Hepatocyte (in vitro differentiated cells): Measurements from ENCODE around the gene RSPH1. TPM values are rescaled to one million over a fixed set of nuclear protein-coding genes. Genes with fewer than 3 reads are reported as not detected.

Experiments
- DNase-seq: peaks from one replicate; pipeline ENCODE4 v3.0.0-alpha.2; 2016; ENCODE audit warnings: low spot score
- H2AFZ ChIP-seq: fragments of 200-600 bp; sonication (generic); 2 replicates; pipeline ENCODE4 v1.6.0; 2016; ENCODE audit warnings: antibody characterized with exemption, mild to moderate bottlenecking
- H3K27ac ChIP-seq: fragments of 200-600 bp; sonication (generic); 2 replicates; pipeline ENCODE4 v1.5.1; 2016; ENCODE audit warnings: mild to moderate bottlenecking
- H3K27me3 ChIP-seq: fragments of 200-600 bp; sonication (generic); 2 replicates; pipeline ENCODE4 v1.6.1; 2016
- H3K36me3 ChIP-seq: fragments of 200-600 bp; sonication (generic); replicated peaks from 2 replicates; pipeline ENCODE4 v1.5.1; 2016; ENCODE audit warnings: low read depth; ENCODE audit not compliant: insufficient read depth
- H3K4me1 ChIP-seq: fragments of 200-600 bp; sonication (generic); 2 replicates; pipeline ENCODE4 v1.5.1; 2016; ENCODE audit warnings: mild to moderate bottlenecking, moderate library complexity; ENCODE audit not compliant: insufficient read depth
- H3K4me2 ChIP-seq: fragments of 200-600 bp; sonication (generic); 2 replicates; pipeline ENCODE4 v1.6.0; 2016
- H3K4me3 ChIP-seq: fragments of 200-600 bp; sonication (generic); 2 replicates; pipeline ENCODE4 v1.5.1; 2016; ENCODE audit warnings: mild to moderate bottlenecking
- H3K79me2 ChIP-seq: fragments of 200-600 bp; sonication (generic); 2 replicates; pipeline ENCODE4 v1.6.0; 2017; ENCODE audit warnings: mild to moderate bottlenecking
- H3K9me2 ChIP-seq: fragments of 200-600 bp; sonication (generic); replicated peaks from 2 replicates; pipeline ENCODE4 v1.6.0; 2017; ENCODE audit warnings: mild to moderate bottlenecking; ENCODE audit not compliant: insufficient read depth
- H3K9me3 ChIP-seq: fragments of 200-600 bp; sonication (generic); 2 replicates; pipeline ENCODE4 v1.5.1; 2016; ENCODE audit warnings: low read depth, mild to moderate bottlenecking
- H4K20me1 ChIP-seq: fragments of 200-600 bp; sonication (generic); 2 replicates; pipeline ENCODE4 v1.6.0; 2016; ENCODE audit warnings: mild to moderate bottlenecking; ENCODE audit not compliant: insufficient read depth, poor library complexity, severe bottlenecking
- CTCF ChIP-seq: fragments of 200-600 bp; sonication (generic); IDR thresholded peaks from 2 replicates; pipeline ENCODE4 v1.5.1; 2016; ENCODE audit warnings: antibody characterized with exemption, mild to moderate bottlenecking; ENCODE audit not compliant: poor library complexity
- EZH2 ChIP-seq: fragments of 200-600 bp; sonication (generic); IDR thresholded peaks from 2 replicates; pipeline ENCODE4 v1.6.1; 2016; ENCODE audit warnings: antibody characterized with exemption, mild to moderate bottlenecking, borderline replicate concordance
- EZH2phosphoT487 ChIP-seq: fragments of 200-600 bp; sonication (generic); IDR thresholded peaks from one replicate; pipeline ENCODE4 v1.6.1; 2018; ENCODE audit warnings: antibody characterized with exemption, mild to moderate bottlenecking, low read depth, moderate library complexity; ENCODE audit not compliant: unreplicated experiment, severe bottlenecking
- WGBS: methylation state at CpG from one replicate; pipeline ENCODE4 v1.1.6; 2016; ENCODE audit warnings: low lambda C conversion rate; ENCODE audit errors: missing lambda C conversion rate; 5-methylcytosine and 5-hydroxymethylcytosine counted together
- polyA plus RNA-seq: library from polyadenylated mRNA; unstranded; fragments of >200 nt; fragmentation: Nextera tagmentation; extraction: Ambion mirVana; gene quantifications from 2 replicates; pipeline ENCODE4 v1.2.1, GENCODE V29; 2016
- total RNA-seq: library from RNA; depleted of rRNA; stranded (reverse); fragments of >200 nt; gene quantifications from 2 replicates; pipeline ENCODE4 v1.2.3, GENCODE V29; 2014

RSPH1 gene
- total and polyA plus RNA-seq, 2 experiments from 2014 or later = 1.3 to 1.8 TPM

GRCh38 chr21:42527489-42528158 is 31.6 kb upstream of the RSPH1 start:
- H3K79me2 ChIP-seq = peaks cover 40% of the 10 kb centered on the region
- TF ChIP-seq CTCF (no peak), EZH2 (no peak), EZH2phosphoT487 (no peak)
- WGBS = 90% methylated on average over 13 of the region's 13 CpGs
- H2AFZ ChIP-seq = no peak overlapping the region
- no peaks in the 10 kb centered on the region for H3K9me3 ChIP-seq
- H3K4me3 ChIP-seq = no peak overlapping the region
- H3K27me3 ChIP-seq = no peaks in the 10 kb centered on the region
- H4K20me1 ChIP-seq = no peaks in the 10 kb centered on the region
- DNase-seq = no peak
- no peak overlapping the region for H3K27ac ChIP-seq
- H3K36me3 ChIP-seq = no peaks in the 10 kb centered on the region
- no peaks in the 10 kb centered on the region for H3K9me2 ChIP-seq
- H3K4me1 ChIP-seq = peaks cover 40% of the 10 kb centered on the region
- H3K4me2 ChIP-seq = peak overlapping the region; percentile 5

- Histone ChIP-seq H3K4me2 (peak overlapping the region; percentile 70), H3K4me1 (peaks cover 40% of the 10 kb centered on the region), H3K9me3 (no peaks in the 10 kb centered on the region), H3K36me3 (no peaks in the 10 kb centered on the region), H2AFZ (no peak overlapping the region), H3K9me2 (no peaks in the 10 kb centered on the region), H4K20me1 (no peaks in the 10 kb centered on the region), H3K27me3 (no peaks in the 10 kb centered on the region), H3K79me2 (peaks cover 39% of the 10 kb centered on the region), H3K4me3 (no peak overlapping the region), H3K27ac (peak overlapping the region; percentile 96)
- no peak for DNase-seq
- 95% methylated on average over 8 of the region's 8 CpGs for WGBS
- TF ChIP-seq EZH2phosphoT487 (no peak), EZH2 (no peak), CTCF (no peak)
Measured at GRCh38 chr21:42527127-42527488, 31.1 kb upstream of the RSPH1 start.

GRCh38 chr21:42526379-42526727 is 30.3 kb upstream of the RSPH1 start:
- Histone ChIP-seq H4K20me1 (no peaks in the 10 kb centered on the region), H3K36me3 (no peaks in the 10 kb centered on the region)
- peak; percentile 77 for DNase-seq

More at GRCh38 chr21:42526379-42526727, 30.3 kb upstream of the RSPH1 start:
- Histone ChIP-seq H3K27ac (peak overlapping the region; percentile 96), H3K4me1 (peaks cover 40% of the 10 kb centered on the region), H3K4me3 (no peak overlapping the region), H3K4me2 (peak overlapping the region; percentile 70), H3K9me3 (no peaks in the 10 kb centered on the region), H3K27me3 (no peaks in the 10 kb centered on the region), H2AFZ (no peak overlapping the region), H3K9me2 (no peaks in the 10 kb centered on the region), H3K79me2 (peaks cover 39% of the 10 kb centered on the region)
- WGBS = 40% methylated on average over 9 of the region's 9 CpGs
- TF ChIP-seq EZH2phosphoT487 (no peak), CTCF (no peak), EZH2 (no peak)
